Keratinocyte (primary cell): ENCODE data around the gene TBC1D19. TPM values are rescaled to one million over a fixed set of nuclear protein-coding genes. Genes with fewer than 3 reads are reported as not detected.

Experiments used
- DNase-seq: peaks from one replicate; pipeline ENCODE4 v3.0.0-alpha.2; 2011; ENCODE audit warnings: low read depth, missing footprints, low spot score
- FAIRE-seq: peaks from 2 replicates; lab custom pipeline; 2011; peaks lifted over from hg19 to GRCh38; lab: Jason Lieb, UNC
- H2AFZ ChIP-seq: 2 replicates; pipeline ENCODE4 v1.6.0; 2012; ENCODE audit warnings: low read length, control low read depth, inconsistent platforms; ENCODE audit not compliant: control insufficient read depth
- H3K27ac ChIP-seq: 2 replicates; pipeline ENCODE4 v1.5.1; 2011; ENCODE audit warnings: low read length; ENCODE audit not compliant: control insufficient read depth, insufficient read depth
- H3K27me3 ChIP-seq: 3 replicates; pipeline ENCODE4 v1.6.0; 2011; ENCODE audit warnings: low read length; ENCODE audit not compliant: control insufficient read depth, insufficient read depth; ENCODE audit errors: extremely low read depth
- H3K36me3 ChIP-seq, 2 experiments: 2 replicates in 1 of 2; 3 replicates in 1 of 2; pipeline ENCODE4 v1.5.1; 2011; ENCODE audit warnings: low read length in 2 of 2, mild to moderate bottlenecking in 1 of 2; ENCODE audit not compliant: control insufficient read depth in 2 of 2, insufficient read depth in 2 of 2; ENCODE audit errors: extremely low read depth in 1 of 2
- H3K4me1 ChIP-seq: 3 replicates; pipeline ENCODE4 v1.5.1; 2011; ENCODE audit warnings: low read length; ENCODE audit not compliant: control insufficient read depth, insufficient read depth; ENCODE audit errors: extremely low read depth
- H3K4me2 ChIP-seq: 3 replicates; pipeline ENCODE4 v1.6.0; 2011; ENCODE audit warnings: low read depth, low read length; ENCODE audit not compliant: control insufficient read depth, insufficient read depth; ENCODE audit errors: extremely low read depth
- H3K4me3 ChIP-seq, 3 experiments: fragments of 200-600 bp in 1 of 3; sonication (generic) in 1 of 3; 2 replicates in 2 of 3; 3 replicates in 1 of 3; pipeline ENCODE4 v1.5.1; 2011 to 2016; ENCODE audit warnings: low read length in 3 of 3, mild to moderate bottlenecking in 3 of 3, control low read depth in 2 of 3, inconsistent platforms in 1 of 3, low read depth in 1 of 3, mixed read lengths in 1 of 3, mixed run types in 1 of 3, moderate library complexity in 1 of 3; ENCODE audit not compliant: control insufficient read depth in 2 of 3, insufficient read depth in 2 of 3; ENCODE audit errors: extremely low read depth in 1 of 3
- H3K79me2 ChIP-seq: 2 replicates; pipeline ENCODE4 v1.6.0; 2012; ENCODE audit warnings: low read length; ENCODE audit not compliant: control insufficient read depth, insufficient read depth
- H3K9ac ChIP-seq: 3 replicates; pipeline ENCODE4 v1.6.0; 2011; ENCODE audit warnings: low read length; ENCODE audit not compliant: control insufficient read depth, insufficient read depth; ENCODE audit errors: extremely low read depth
- H3K9me1 ChIP-seq: 3 replicates; pipeline ENCODE4 v1.6.0; 2011; ENCODE audit warnings: low read length; ENCODE audit not compliant: control insufficient read depth, insufficient read depth; ENCODE audit errors: extremely low read depth
- H3K9me3 ChIP-seq: 2 replicates; pipeline ENCODE4 v1.5.1; 2012; ENCODE audit warnings: low read depth, low read length; ENCODE audit not compliant: control insufficient read depth
- H4K20me1 ChIP-seq: 3 replicates; pipeline ENCODE4 v1.6.0; 2011; ENCODE audit warnings: low read length; ENCODE audit not compliant: control insufficient read depth, insufficient read depth; ENCODE audit errors: extremely low read depth
- CTCF ChIP-seq, 3 experiments: IDR thresholded peaks in 1 of 3; conservative IDR thresholded peaks in 1 of 3; optimal IDR thresholded peaks in 1 of 3; 2 replicates in 2 of 3; 3 replicates in 1 of 3; pipeline versions ENCODE3 to v1.5.1; 2011; ENCODE audit warnings: low read length in 3 of 3, mild to moderate bottlenecking in 3 of 3, moderate library complexity in 2 of 3, control low read depth in 1 of 3, inconsistent platforms in 1 of 3; ENCODE audit not compliant: insufficient read depth in 2 of 3; ENCODE audit errors: extremely low read depth in 1 of 3
- EZH2 ChIP-seq: IDR thresholded peaks from one replicate; pipeline ENCODE4 v1.6.1; 2012; ENCODE audit warnings: inconsistent platforms, mild to moderate bottlenecking, low read length, moderate library complexity
- dilution Hi-C: fragments of 300-500 bp; cut with MboI; formaldehyde crosslinking; loops from one replicate; pipeline ENCODE4 v1.7.0; 2020; ENCODE audit warnings: low sequenced_read_pairs; ENCODE audit not compliant: extremely low pct_ligation_motif_present
- polyA plus RNA-seq, 5 experiments: library from polyadenylated mRNA; depleted of rRNA in 3 of 5; stranded (reverse) in 3 of 5; stranded (forward) in 1 of 5; unstranded in 1 of 5; fragments of >200 nt; gene quantifications; 1 replicate in 1 of 5; 2 replicates in 3 of 5; 3 replicates in 1 of 5; pipeline versions ENCODE4 v1.2.1 to v1.2.3, GENCODE V29; 2011 to 2012; ENCODE audit warnings: missing spikeins in 2 of 5, low read depth in 1 of 5, low replicate concordance in 1 of 5

Gene TBC1D19
- polyA plus RNA-seq, 1 donor (not counting 4 experiments of a cell fraction or from before 2014, with no cell fraction given) = 11.3 TPM

GRCh38 chr4:26568446-26568994 is 15.4 kb upstream of the TBC1D19 start:
- DNase-seq (no peak), FAIRE-seq (peak; percentile 69)
- peak overlapping the region; percentile 22 for H3K27ac ChIP-seq
- no peaks in the 10 kb centered on the region for H4K20me1 ChIP-seq
- H2AFZ ChIP-seq = no peak overlapping the region
- dilution Hi-C loops = no loop called here
- H3K4me3 ChIP-seq = no peak overlapping the region
- no peaks in the 10 kb centered on the region for H3K9me1 ChIP-seq
- TF ChIP-seq EZH2 = no peak
- no peak for TF ChIP-seq CTCF (optimal IDR thresholded peaks at IDR 0.05 in 1 of 3, IDR thresholded peaks at IDR 0.05 in 1 of 3, conservative IDR thresholded peaks at IDR 0.05 in 1 of 3; ENCODE audit: extremely low read depth in 1 of 3, insufficient read depth in 2 of 3, low read length in 3 of 3)
- H3K4me1 ChIP-seq = peaks cover 6% of the 10 kb centered on the region
- H3K9ac ChIP-seq = no peak overlapping the region
- H3K9me3 ChIP-seq = no peaks in the 10 kb centered on the region
- no peaks in the 10 kb centered on the region for H3K36me3 ChIP-seq
- no peaks in the 10 kb centered on the region for H3K27me3 ChIP-seq
- H3K4me2 ChIP-seq = peak overlapping the region; percentile 64
- H3K79me2 ChIP-seq = no peaks in the 10 kb centered on the region

GRCh38 chr4:26570596-26570995 is 13.3 kb upstream of the TBC1D19 start:
- Histone ChIP-seq H3K27ac (no peak overlapping the region), H2AFZ (no peak overlapping the region)
- TF ChIP-seq EZH2 (no peak), CTCF (optimal IDR thresholded peaks at IDR 0.05 in 1 of 3, IDR thresholded peaks at IDR 0.05 in 1 of 3, conservative IDR thresholded peaks at IDR 0.05 in 1 of 3; ENCODE audit: extremely low read depth in 1 of 3, insufficient read depth in 2 of 3, low read length in 3 of 3) (no peak)

More at GRCh38 chr4:26570596-26570995, 13.3 kb upstream of the TBC1D19 start:
- H3K9me3 ChIP-seq = no peaks in the 10 kb centered on the region
- no peaks in the 10 kb centered on the region for H3K79me2 ChIP-seq
- no peaks in the 10 kb centered on the region for H3K9me1 ChIP-seq
- H3K4me1 ChIP-seq = peaks cover 6% of the 10 kb centered on the region
- no peaks in the 10 kb centered on the region for H3K36me3 ChIP-seq
- dilution Hi-C loops = no loop called here
- no peaks in the 10 kb centered on the region for H4K20me1 ChIP-seq
- FAIRE-seq = no peak
- no peaks in the 10 kb centered on the region for H3K27me3 ChIP-seq
- H3K4me2 ChIP-seq = no peak overlapping the region
- H3K4me3 ChIP-seq = no peak overlapping the region
- DNase-seq = no peak
- no peak overlapping the region for H3K9ac ChIP-seq
